B cell (primary cell): ENCODE data around the gene DNAH6. TPM values are rescaled to one million over a fixed set of nuclear protein-coding genes. Genes with fewer than 3 reads are reported as not detected.

Experiments
- ATAC-seq: fragments of 200-7000 bp; cut with Tn5 transposase; one replicate; pipeline ENCODE4 v1.10.0; 2021; ENCODE audit warnings: low read depth, mild to moderate bottlenecking, moderate number of reproducible peaks, moderate library complexity
- CTCF ChIA-PET: fragments of 350-600 bp; sonication (Branson Sonifier 250); formaldehyde crosslinking; loops from one replicate; lab custom pipeline; 2021; ENCODE audit warnings: antibody characterized with exemption, inconsistent platforms; lab: Charles Lee
- POLR2A ChIA-PET: fragments of 350-600 bp; sonication (Branson Sonifier 250); formaldehyde crosslinking; loops from one replicate; lab custom pipeline; 2021; ENCODE audit warnings: antibody characterized with exemption; lab: Charles Lee
- DNase-seq: peaks from one replicate; pipeline ENCODE4 v3.0.0; 2013
- H2AFZ ChIP-seq: 2 replicates; pipeline ENCODE4 v1.6.1; 2012; ENCODE audit warnings: mild to moderate bottlenecking, low read depth, low read length; ENCODE audit not compliant: insufficient read depth, poor library complexity, severe bottlenecking
- H3K27ac ChIP-seq, 2 donors: 1 replicate in 1 of 2; 2 replicates in 1 of 2; pipeline ENCODE4 v1.5.1; 2012 to 2013; ENCODE audit warnings: low read length in 2 of 2, mild to moderate bottlenecking in 2 of 2, moderate library complexity in 1 of 2
- H3K27me3 ChIP-seq, 4 experiments: fragments of 200-600 bp in 1 of 4; sonication (generic) in 1 of 4; replicated peaks in 1 of 4; 1 replicate in 2 of 4; 2 replicates in 2 of 4; pipeline versions ENCODE4 v1.6.1 to v1.7.0; 2013 to 2016; ENCODE audit warnings: low read length in 3 of 4, mild to moderate bottlenecking in 2 of 4, mixed read lengths in 1 of 4, moderate library complexity in 1 of 4; ENCODE audit not compliant: insufficient read depth in 4 of 4, control insufficient read depth in 3 of 4; ENCODE audit errors: control extremely low read depth in 1 of 4
- H3K36me3 ChIP-seq, 2 experiments: replicated peaks in 1 of 2; 1 replicate in 1 of 2; 2 replicates in 1 of 2; pipeline versions ENCODE4 v1.6.1 to v1.7.1; 2013; ENCODE audit warnings: low read length in 1 of 2; ENCODE audit not compliant: insufficient read depth in 2 of 2, control insufficient read depth in 1 of 2; ENCODE audit errors: control extremely low read depth in 1 of 2, extremely low read depth in 1 of 2
- H3K4me1 ChIP-seq, 2 donors: fragments of 200-600 bp in 1 of 2; sonication (generic) in 1 of 2; 1 replicate in 1 of 2; 2 replicates in 1 of 2; pipeline versions ENCODE4 v1.5.1 to v1.6.1; 2013 to 2017; ENCODE audit warnings: low read length in 2 of 2; ENCODE audit not compliant: control insufficient read depth in 2 of 2, insufficient read depth in 2 of 2
- H3K4me2 ChIP-seq: replicated peaks from 2 replicates; pipeline ENCODE3; 2012; ENCODE audit warnings: mild to moderate bottlenecking, low read depth, low read length; ENCODE audit not compliant: poor library complexity, severe bottlenecking
- H3K4me3 ChIP-seq, 5 experiments: fragments of 200-600 bp in 1 of 5; sonication (generic) in 1 of 5; 1 replicate in 3 of 5; 2 replicates in 2 of 5; pipeline versions ENCODE4 v1.5.1 to v1.7.0; 2011 to 2016; ENCODE audit warnings: low read length in 4 of 5, mild to moderate bottlenecking in 4 of 5, low read depth in 2 of 5, control low read depth in 1 of 5, moderate library complexity in 1 of 5; ENCODE audit not compliant: insufficient read depth in 1 of 5; ENCODE audit errors: control extremely low read depth in 1 of 5, extremely low read depth in 1 of 5
- H3K79me2 ChIP-seq: fragments of 200-600 bp; sonication (generic); one replicate; pipeline ENCODE4 v1.6.0; 2016; ENCODE audit warnings: low read length; ENCODE audit not compliant: control insufficient read depth, insufficient read depth
- H3K9ac ChIP-seq: fragments of 200-600 bp; sonication (generic); 2 replicates; pipeline ENCODE4 v1.6.1; 2017; ENCODE audit warnings: mild to moderate bottlenecking, low read length, moderate library complexity
- H3K9me3 ChIP-seq, 3 donors: one replicate each; pipeline versions ENCODE4 v1.6.1 to v1.7.1; 2013; ENCODE audit warnings: low read length in 2 of 3; ENCODE audit not compliant: control insufficient read depth in 2 of 3, insufficient read depth in 1 of 3; ENCODE audit errors: control extremely low read depth in 1 of 3
- H4K20me1 ChIP-seq: 2 replicates; pipeline ENCODE4 v1.6.0; 2012; ENCODE audit warnings: mild to moderate bottlenecking, low read length; ENCODE audit not compliant: insufficient read depth, control insufficient read depth, poor library complexity, severe bottlenecking
- H3K27ac Mint-ChIP-seq: one replicate; pipeline ENCODE4 v1.8.0; 2021; ENCODE audit warnings: mixed read lengths
- H3K27me3 Mint-ChIP-seq: one replicate; pipeline ENCODE4 v1.8.0; 2021; ENCODE audit warnings: mixed read lengths
- H3K4me1 Mint-ChIP-seq: one replicate; pipeline ENCODE4 v1.8.0; 2021; ENCODE audit warnings: mixed read lengths
- H3K4me3 Mint-ChIP-seq: one replicate; pipeline ENCODE4 v1.8.0; 2021; ENCODE audit warnings: mixed read lengths
- H3K9me3 Mint-ChIP-seq: one replicate; pipeline ENCODE4 v1.8.0; 2022; ENCODE audit warnings: mixed read lengths; ENCODE audit not compliant: insufficient read depth
- EZH2 ChIP-seq: IDR thresholded peaks from 2 replicates; pipeline ENCODE4 v1.6.1; 2012; ENCODE audit warnings: borderline replicate concordance, low read depth, mild to moderate bottlenecking, moderate library complexity, low read length; ENCODE audit not compliant: insufficient read depth, poor library complexity, severe bottlenecking
- WGBS: methylation state at CpG from one replicate; pipeline ENCODE4 v1.1.5; 2013; ENCODE audit warnings: missing lambda C conversion rate; ENCODE audit not compliant: insufficient coverage; 5-methylcytosine and 5-hydroxymethylcytosine counted together
- intact Hi-C: fragments of 100-400 bp; cut with micrococcal nuclease; formaldehyde crosslinking; loops from one replicate; pipeline ENCODE4 v1.10.0; 2022
- polyA plus RNA-seq: library from polyadenylated mRNA; depleted of rRNA; stranded (reverse); fragments of >200 nt; gene quantifications from 2 replicates; pipeline ENCODE4 v1.2.3, GENCODE V29; 2012
- total RNA-seq, 2 donors: library from RNA; stranded (reverse); fragments of 120-200 nt in 1 of 2; gene quantifications; 1 replicate in 1 of 2; 2 replicates in 1 of 2; pipeline versions ENCODE4 v1.2.3 to v1.2.4, GENCODE V29; 2013 to 2022
- TF ChIP-seq, protein P1 (sequence below): fragments of 200-600 bp; IDR thresholded peaks from one replicate; pipeline ENCODE4 v1.8.0; 2022; ENCODE audit warnings: antibody characterized with exemption, mild to moderate bottlenecking

DNAH6 gene
- total and polyA plus RNA-seq, 2 donors (not counting 1 experiment from before 2014, with no cell fraction given), result 0.01 to 1.9 TPM

DNA sequence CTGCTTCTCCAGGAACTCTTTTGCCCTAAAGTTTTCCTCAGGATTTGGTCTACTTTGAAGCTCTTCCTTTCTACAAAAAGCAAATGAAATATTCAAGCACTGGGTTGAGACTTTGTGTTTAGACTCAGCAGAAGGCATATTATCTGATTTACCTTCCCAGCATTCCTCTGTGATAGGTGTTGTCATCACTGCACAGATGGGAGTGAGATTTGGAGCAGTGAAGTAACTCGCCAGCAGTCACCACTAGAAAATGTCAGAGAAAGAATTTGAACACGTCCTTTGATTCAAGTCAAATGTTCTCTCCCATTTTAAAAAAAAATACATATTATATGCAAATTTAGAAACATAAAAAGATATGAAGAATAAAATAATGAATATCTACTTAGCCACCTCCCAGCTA lies 112.2 kb downstream of the DNAH6 start:
- Histone ChIP-seq H3K27me3 (no peaks in the 10 kb centered on the region), H3K79me2 (no peaks in the 10 kb centered on the region), H3K9me3 (no peaks in the 10 kb centered on the region), H3K4me3 (no peak overlapping the region), H4K20me1 (no peaks in the 10 kb centered on the region), H3K36me3 (no peaks in the 10 kb centered on the region), H2AFZ (no peak overlapping the region), H3K27ac (no peak overlapping the region), H3K9ac (no peak overlapping the region), H3K4me2 (no peak overlapping the region), H3K4me1 (no peaks in the 10 kb centered on the region)
- intact Hi-C loops, result no loop called here
- H3K4me3 Mint-ChIP-seq, result no peak overlapping the region
- no peaks in the 10 kb centered on the region for H3K27me3 Mint-ChIP-seq
- POLR2A ChIA-PET, result no interaction called here
- DNase-seq (no peak), ATAC-seq (no peak)
- CTCF ChIA-PET, result no interaction called here
- TF ChIP-seq, protein P1, sequence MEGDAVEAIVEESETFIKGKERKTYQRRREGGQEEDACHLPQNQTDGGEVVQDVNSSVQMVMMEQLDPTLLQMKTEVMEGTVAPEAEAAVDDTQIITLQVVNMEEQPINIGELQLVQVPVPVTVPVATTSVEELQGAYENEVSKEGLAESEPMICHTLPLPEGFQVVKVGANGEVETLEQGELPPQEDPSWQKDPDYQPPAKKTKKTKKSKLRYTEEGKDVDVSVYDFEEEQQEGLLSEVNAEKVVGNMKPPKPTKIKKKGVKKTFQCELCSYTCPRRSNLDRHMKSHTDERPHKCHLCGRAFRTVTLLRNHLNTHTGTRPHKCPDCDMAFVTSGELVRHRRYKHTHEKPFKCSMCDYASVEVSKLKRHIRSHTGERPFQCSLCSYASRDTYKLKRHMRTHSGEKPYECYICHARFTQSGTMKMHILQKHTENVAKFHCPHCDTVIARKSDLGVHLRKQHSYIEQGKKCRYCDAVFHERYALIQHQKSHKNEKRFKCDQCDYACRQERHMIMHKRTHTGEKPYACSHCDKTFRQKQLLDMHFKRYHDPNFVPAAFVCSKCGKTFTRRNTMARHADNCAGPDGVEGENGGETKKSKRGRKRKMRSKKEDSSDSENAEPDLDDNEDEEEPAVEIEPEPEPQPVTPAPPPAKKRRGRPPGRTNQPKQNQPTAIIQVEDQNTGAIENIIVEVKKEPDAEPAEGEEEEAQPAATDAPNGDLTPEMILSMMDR, result no peak
- no peak for TF ChIP-seq EZH2
- H3K27ac Mint-ChIP-seq, result no peak overlapping the region
- no peaks in the 10 kb centered on the region for H3K9me3 Mint-ChIP-seq
- no CpG with 5 or more reads among the region's 2 CpGs for whole genome bisulfite sequencing
- no peaks in the 10 kb centered on the region for H3K4me1 Mint-ChIP-seq

DNA sequence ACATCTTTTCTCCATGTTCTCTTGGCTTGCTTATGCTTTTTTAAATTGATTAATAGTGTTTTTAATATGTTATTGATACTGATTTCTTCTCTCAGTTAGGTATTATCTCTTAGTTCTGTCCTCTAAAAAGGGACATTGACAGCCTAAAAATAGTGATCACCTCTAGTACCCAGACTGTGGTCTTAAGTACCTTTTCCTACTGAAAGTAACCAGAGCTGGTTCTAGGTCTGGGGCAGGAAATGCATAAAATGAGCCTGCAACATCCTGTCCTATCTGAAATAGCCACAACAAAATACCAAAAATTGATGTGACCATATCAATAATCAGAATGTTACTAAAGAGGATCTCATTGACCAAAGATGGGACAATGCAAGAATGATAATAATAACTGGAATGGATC lies 113.3 kb downstream of the DNAH6 start:
- Histone ChIP-seq H3K79me2 (no peaks in the 10 kb centered on the region), H3K4me2 (no peak overlapping the region), H3K27ac (no peak overlapping the region), H3K36me3 (no peaks in the 10 kb centered on the region), H3K9ac (no peak overlapping the region), H3K4me1 (no peaks in the 10 kb centered on the region), H3K4me3 (no peak overlapping the region), H4K20me1 (no peaks in the 10 kb centered on the region), H3K27me3 (no peaks in the 10 kb centered on the region), H3K9me3 (no peaks in the 10 kb centered on the region), H2AFZ (no peak overlapping the region)
- ATAC-seq, result no peak
- no peak overlapping the region for H3K27ac Mint-ChIP-seq
- ChIA-PET POLR2A (no interaction called here), CTCF (no interaction called here)
- intact Hi-C loops, result no loop called here
- no peaks in the 10 kb centered on the region for H3K27me3 Mint-ChIP-seq
- no peaks in the 10 kb centered on the region for H3K4me1 Mint-ChIP-seq
- no peak for DNase-seq
- no peak for TF ChIP-seq EZH2
- TF ChIP-seq, protein P1, result no peak
- H3K4me3 Mint-ChIP-seq, result no peak overlapping the region
- H3K9me3 Mint-ChIP-seq, result no peaks in the 10 kb centered on the region
